Natural killer cell (primary cell): ENCODE measurements around the gene ATOX1. TPM values are rescaled to one million over a fixed set of nuclear protein-coding genes. Genes with fewer than 3 reads are reported as not detected.
"Not testable (repeated sequence)": the region's sequence is repeated elsewhere in the genome, so short reads cannot be mapped to it uniquely, and the experiment has no call there.

Source experiments
- ATAC-seq, 3 donors: fragments of 150-1000 bp in 2 of 3; fragments of 200-7000 bp in 1 of 3; cut with Tn5 transposase; 1 replicate in 1 of 3; 2 replicates in 2 of 3; pipeline ENCODE4 v1.10.0; 2021; ENCODE audit warnings: mild to moderate bottlenecking in 2 of 3, moderate library complexity in 2 of 3
- DNase-seq, 2 donors: peaks; one replicate each; pipeline versions ENCODE4 v3.0.0 to v3.0.0-alpha.2; 2013 to 2021; ENCODE audit warnings: mixed read lengths in 1 of 2
- H3K27ac ChIP-seq: one replicate; pipeline ENCODE4 v1.5.1; 2013; ENCODE audit warnings: mild to moderate bottlenecking, low read length
- H3K27me3 ChIP-seq: one replicate; pipeline ENCODE4 v1.6.1; 2013; ENCODE audit warnings: low read length; ENCODE audit not compliant: control insufficient read depth, insufficient read depth
- H3K36me3 ChIP-seq: one replicate; pipeline ENCODE4 v1.6.1; 2013; ENCODE audit warnings: low read length; ENCODE audit not compliant: control insufficient read depth, insufficient read depth
- H3K4me1 ChIP-seq: one replicate; pipeline ENCODE4 v1.6.1; 2013; ENCODE audit warnings: low read length; ENCODE audit not compliant: control insufficient read depth, insufficient read depth
- H3K4me3 ChIP-seq: one replicate; pipeline ENCODE4 v1.5.1; 2013; ENCODE audit warnings: low read length
- H3K9me3 ChIP-seq: one replicate; pipeline ENCODE4 v1.6.1; 2013; ENCODE audit warnings: low read length; ENCODE audit not compliant: control insufficient read depth, insufficient read depth
- H3K27ac Mint-ChIP-seq, 2 donors: one replicate each; pipeline ENCODE4 v1.8.0; 2022; ENCODE audit warnings: mild to moderate bottlenecking in 2 of 2, mixed read lengths in 2 of 2, moderate library complexity in 1 of 2
- H3K27me3 Mint-ChIP-seq, 2 donors: one replicate each; pipeline ENCODE4 v1.8.0; 2022; ENCODE audit warnings: low read depth in 2 of 2, mixed read lengths in 2 of 2
- H3K36me3 Mint-ChIP-seq: one replicate; pipeline ENCODE4 v1.8.0; 2022; ENCODE audit warnings: mixed read lengths
- H3K4me1 Mint-ChIP-seq, 2 donors: one replicate each; pipeline ENCODE4 v1.8.0; 2022; ENCODE audit warnings: mixed read lengths in 2 of 2
- H3K4me3 Mint-ChIP-seq: one replicate; pipeline ENCODE4 v1.8.0; 2022; ENCODE audit warnings: mild to moderate bottlenecking, moderate library complexity, mixed read lengths
- H3K9me3 Mint-ChIP-seq, 2 donors: one replicate each; pipeline ENCODE4 v1.8.0; 2022; ENCODE audit warnings: mixed read lengths in 2 of 2
- WGBS: methylation state at CpG from one replicate; pipeline ENCODE4 v1.1.7; 2013; ENCODE audit warnings: missing lambda C conversion rate; ENCODE audit not compliant: insufficient coverage; 5-methylcytosine and 5-hydroxymethylcytosine counted together
- intact Hi-C: fragments of 100-400 bp; cut with micrococcal nuclease; formaldehyde crosslinking; loops from one replicate; pipeline ENCODE4 v1.14.2; 2022
- total RNA-seq, 4 donors: library from RNA; stranded (reverse); fragments of 120-200 nt in 1 of 4; gene quantifications; one replicate each; pipeline versions ENCODE4 v1.2.3 to v1.2.4, GENCODE V29; 2013 to 2022
- TF ChIP-seq, protein P1 (sequence below): fragments of 200-600 bp; IDR thresholded peaks from one replicate; pipeline ENCODE4 v1.8.0; 2022; ENCODE audit warnings: antibody characterized with exemption

ATOX1 gene
- total RNA-seq, 3 donors from 2014 or later (not counting 1 experiment from before 2014, with no cell fraction given) = 41.5 to 46.4 (median 46.2) TPM

DNA sequence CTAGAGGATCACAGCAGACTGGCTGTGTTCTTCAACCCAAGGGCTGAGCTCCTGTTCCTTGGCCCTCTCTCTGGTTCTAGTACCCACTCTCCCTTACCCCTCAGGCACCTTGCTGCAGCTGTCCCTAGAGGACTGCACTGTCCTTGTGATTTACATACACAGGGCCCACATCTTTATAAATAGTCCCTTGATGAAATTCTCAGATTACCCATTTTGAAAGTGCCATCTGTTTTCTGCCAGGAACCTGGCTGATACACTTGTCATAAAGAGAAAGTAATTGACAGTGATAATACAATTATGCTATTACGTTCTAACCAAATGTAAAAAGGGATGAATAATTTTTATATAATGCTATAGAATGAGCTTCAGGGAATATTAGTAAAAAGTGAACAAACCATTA lies 55.2 kb downstream of the ATOX1 start:
- Histone ChIP-seq H3K4me3 (no peak overlapping the region), H3K9me3 (no peaks in the 10 kb centered on the region), H3K36me3 (no peaks in the 10 kb centered on the region), H3K27me3 (no peaks in the 10 kb centered on the region), H3K27ac (no peak overlapping the region), H3K4me1 (no peaks in the 10 kb centered on the region)
- H3K9me3 Mint-ChIP-seq = no peaks in the 10 kb centered on the region
- no CpG with 5 or more reads among the region's 1 CpG for WGBS
- intact Hi-C loops = no loop called here
- no peak overlapping the region for H3K27ac Mint-ChIP-seq
- no peaks in the 10 kb centered on the region for H3K4me1 Mint-ChIP-seq
- H3K27me3 Mint-ChIP-seq = no peaks in the 10 kb centered on the region
- DNase-seq (no peak), ATAC-seq (no peak)
- no peak overlapping the region for H3K4me3 Mint-ChIP-seq
- H3K36me3 Mint-ChIP-seq = no peaks in the 10 kb centered on the region
- TF ChIP-seq, protein P1, sequence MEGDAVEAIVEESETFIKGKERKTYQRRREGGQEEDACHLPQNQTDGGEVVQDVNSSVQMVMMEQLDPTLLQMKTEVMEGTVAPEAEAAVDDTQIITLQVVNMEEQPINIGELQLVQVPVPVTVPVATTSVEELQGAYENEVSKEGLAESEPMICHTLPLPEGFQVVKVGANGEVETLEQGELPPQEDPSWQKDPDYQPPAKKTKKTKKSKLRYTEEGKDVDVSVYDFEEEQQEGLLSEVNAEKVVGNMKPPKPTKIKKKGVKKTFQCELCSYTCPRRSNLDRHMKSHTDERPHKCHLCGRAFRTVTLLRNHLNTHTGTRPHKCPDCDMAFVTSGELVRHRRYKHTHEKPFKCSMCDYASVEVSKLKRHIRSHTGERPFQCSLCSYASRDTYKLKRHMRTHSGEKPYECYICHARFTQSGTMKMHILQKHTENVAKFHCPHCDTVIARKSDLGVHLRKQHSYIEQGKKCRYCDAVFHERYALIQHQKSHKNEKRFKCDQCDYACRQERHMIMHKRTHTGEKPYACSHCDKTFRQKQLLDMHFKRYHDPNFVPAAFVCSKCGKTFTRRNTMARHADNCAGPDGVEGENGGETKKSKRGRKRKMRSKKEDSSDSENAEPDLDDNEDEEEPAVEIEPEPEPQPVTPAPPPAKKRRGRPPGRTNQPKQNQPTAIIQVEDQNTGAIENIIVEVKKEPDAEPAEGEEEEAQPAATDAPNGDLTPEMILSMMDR = no peak

DNA sequence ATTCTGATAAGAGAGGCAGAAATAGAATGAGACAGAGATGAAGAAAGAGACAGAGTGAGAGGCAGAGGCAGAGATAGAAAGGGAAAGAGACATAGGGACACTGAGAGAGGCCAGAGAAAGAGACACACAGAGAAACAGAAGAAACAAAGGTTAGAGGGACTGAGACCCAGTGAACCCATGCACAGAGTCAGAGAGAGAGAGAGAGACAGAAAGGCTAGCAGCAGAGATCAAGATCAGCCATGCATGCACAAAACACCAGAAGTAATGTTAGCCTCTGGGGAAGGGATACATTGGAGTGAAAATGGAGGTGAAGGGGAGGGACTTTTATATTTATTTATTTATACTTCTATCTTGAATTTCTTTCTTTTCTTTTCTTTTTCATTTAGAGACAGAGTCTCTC lies 57.6 kb downstream of the ATOX1 start:
- Histone ChIP-seq H3K9me3 (no peaks in the 10 kb centered on the region), H3K27ac (no peak overlapping the region), H3K27me3 (no peaks in the 10 kb centered on the region), H3K4me3 (no peak overlapping the region), H3K36me3 (no peaks in the 10 kb centered on the region), H3K4me1 (no peaks in the 10 kb centered on the region)
- Mint-ChIP-seq H3K27ac (no peak overlapping the region), H3K36me3 (no peaks in the 10 kb centered on the region), H3K4me1 (no peaks in the 10 kb centered on the region), H3K9me3 (no peaks in the 10 kb centered on the region), H3K27me3 (no peaks in the 10 kb centered on the region), H3K4me3 (no peak overlapping the region)
- DNase-seq = no peak
- no peak for ATAC-seq
- TF ChIP-seq, protein P1 = no peak
- intact Hi-C loops = no loop called here

DNA sequence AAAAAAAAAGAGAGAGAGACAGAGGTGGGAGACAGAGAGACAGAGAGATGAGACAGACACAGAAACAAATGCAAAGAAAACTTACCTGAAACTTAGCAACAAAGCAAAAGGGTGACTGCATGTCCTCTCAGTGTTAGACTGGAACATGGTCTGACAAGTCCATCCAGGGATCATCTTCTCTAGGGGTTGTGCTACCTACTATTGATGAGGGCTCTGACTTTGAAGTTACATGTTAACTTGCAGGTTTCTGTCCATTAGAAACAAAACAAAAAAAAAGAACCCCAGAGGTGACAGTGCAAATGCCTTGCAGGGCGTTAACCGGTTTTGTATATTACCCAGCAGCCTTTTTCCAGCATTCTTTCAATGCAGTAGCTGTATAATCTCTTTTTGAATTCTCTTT lies 58.1 kb downstream of the ATOX1 start:
- no peaks in the 10 kb centered on the region for H3K9me3 Mint-ChIP-seq
- no peaks in the 10 kb centered on the region for H3K27me3 Mint-ChIP-seq
- no peak overlapping the region for H3K4me3 ChIP-seq
- H3K36me3 ChIP-seq = no peaks in the 10 kb centered on the region
- TF ChIP-seq, protein P1 = no peak
- no peaks in the 10 kb centered on the region for H3K9me3 ChIP-seq
- no peak overlapping the region for H3K4me3 Mint-ChIP-seq
- no peaks in the 10 kb centered on the region for H3K4me1 Mint-ChIP-seq
- H3K27ac ChIP-seq = no peak overlapping the region
- H3K4me1 ChIP-seq = no peaks in the 10 kb centered on the region
- intact Hi-C loops = no loop called here
- no peaks in the 10 kb centered on the region for H3K27me3 ChIP-seq
- H3K27ac Mint-ChIP-seq = no peak overlapping the region
- no peak for ATAC-seq
- no peaks in the 10 kb centered on the region for H3K36me3 Mint-ChIP-seq
- no peak for DNase-seq
- 93% methylated on average over 2 of the region's 2 CpGs for WGBS

DNA sequence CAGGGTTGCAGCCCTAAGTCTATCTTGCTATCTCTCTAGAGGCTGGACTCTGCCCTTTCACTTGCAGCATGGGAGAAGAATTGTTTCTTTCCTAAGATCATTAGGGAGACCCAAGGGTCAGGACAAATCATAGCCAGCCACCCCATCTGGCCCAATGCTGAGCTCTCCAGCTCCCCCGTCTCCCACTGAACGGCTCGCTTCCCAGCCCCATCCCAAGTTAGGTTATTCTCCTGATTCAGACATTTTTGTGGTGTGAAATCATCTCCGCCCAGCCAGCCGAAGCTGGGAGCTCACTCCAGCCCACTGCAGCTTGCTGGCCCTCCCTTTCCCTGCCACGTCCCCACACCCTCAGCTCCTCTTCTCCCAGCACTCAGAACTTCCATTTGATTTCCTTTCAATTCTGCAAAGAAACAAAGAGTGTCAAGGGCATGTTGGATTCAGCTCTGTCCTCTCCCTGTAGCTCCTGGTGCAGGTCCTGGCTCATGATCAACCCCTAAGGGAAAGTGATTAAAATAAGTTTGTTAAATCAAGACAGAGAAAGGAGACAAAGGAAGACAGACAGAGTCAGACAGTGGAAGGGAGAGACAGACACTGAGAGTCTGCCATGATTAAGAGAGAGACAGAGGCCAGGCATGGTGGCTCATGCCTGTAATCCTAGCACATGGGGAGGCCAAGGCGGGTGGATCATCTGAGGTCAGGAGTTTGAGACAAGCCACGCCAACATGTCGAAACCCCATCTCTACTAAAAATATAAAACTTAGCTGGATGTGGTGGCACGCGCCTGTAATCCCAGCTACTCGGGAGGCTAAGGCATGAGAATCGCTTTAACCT lies 59.1 kb downstream of the ATOX1 start:
- intact Hi-C loops = no loop called here
- no peaks in the 10 kb centered on the region for H3K27me3 Mint-ChIP-seq
- no peak overlapping the region for H3K4me3 ChIP-seq
- no peaks in the 10 kb centered on the region for H3K27me3 ChIP-seq
- no peaks in the 10 kb centered on the region for H3K9me3 ChIP-seq
- DNase-seq = no peak
- H3K36me3 Mint-ChIP-seq = no peaks in the 10 kb centered on the region
- ATAC-seq = no peak
- no peaks in the 10 kb centered on the region for H3K9me3 Mint-ChIP-seq
- H3K27ac ChIP-seq = no peak overlapping the region
- no peak overlapping the region for H3K4me3 Mint-ChIP-seq
- WGBS = 95% methylated on average over 10 of the region's 13 CpGs
- no peak overlapping the region for H3K27ac Mint-ChIP-seq
- TF ChIP-seq, protein P1 = no peak
- no peaks in the 10 kb centered on the region for H3K4me1 Mint-ChIP-seq
- H3K4me1 ChIP-seq = no peaks in the 10 kb centered on the region
- H3K36me3 ChIP-seq = no peaks in the 10 kb centered on the region

DNA sequence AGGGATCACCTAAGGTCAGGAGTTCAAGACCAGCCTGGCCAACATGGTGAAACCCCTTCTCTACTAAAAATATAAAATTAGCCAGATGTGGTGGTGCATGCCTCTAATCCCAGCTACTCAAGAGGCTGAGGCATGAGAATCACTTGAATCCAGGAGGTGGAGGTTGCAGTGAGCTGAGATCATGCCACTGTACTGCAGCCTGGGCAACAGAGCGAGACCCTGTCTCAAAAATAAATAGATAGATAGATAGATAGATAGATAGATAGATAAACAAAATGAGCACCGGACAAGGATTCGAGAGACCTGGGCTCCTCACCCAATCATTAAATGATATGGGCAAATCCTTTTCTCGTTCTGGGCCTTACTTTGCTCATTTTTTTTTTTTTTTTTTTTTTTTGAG lies 60.4 kb downstream of the ATOX1 start:
- H3K36me3 ChIP-seq, H3K9me3 ChIP-seq, H3K4me1 ChIP-seq, H3K27ac ChIP-seq, H3K27ac Mint-ChIP-seq, ATAC-seq, H3K36me3 Mint-ChIP-seq, H3K4me3 Mint-ChIP-seq, H3K27me3 ChIP-seq, H3K9me3 Mint-ChIP-seq, H3K27me3 Mint-ChIP-seq, H3K4me1 Mint-ChIP-seq, H3K4me3 ChIP-seq, intact Hi-C loops, DNase-seq: not testable (repeated sequence)
- WGBS = 90% methylated on average over 2 of the region's 4 CpGs
